SW480 (cell line): ENCODE data around the gene TRIM25.

Experiments used
- DNase-seq: peaks from one replicate; pipeline ENCODE4 v3.0.0-alpha.2; 2016; ENCODE audit warnings: low spot score

TRIM25 gene

GRCh38 chr17:56894859-56895455 is 18.9 kb downstream of the TRIM25 start:
- no peak for DNase-seq

GRCh38 chr17:56893503-56893902 is 20.3 kb downstream of the TRIM25 start:
- DNase-seq = no peak

GRCh38 chr17:56892333-56892732 is 21.5 kb downstream of the TRIM25 start:
- DNase-seq = no peak

GRCh38 chr17:56891751-56892150 is 22.1 kb downstream of the TRIM25 start:
- DNase-seq = no peak

GRCh38 chr17:56890906-56891674 is 22.8 kb downstream of the TRIM25 start:
- DNase-seq = no peak

- DNase-seq = no peak
Measured at GRCh38 chr17:56890390-56890789, 23.5 kb downstream of the TRIM25 start.

- DNase-seq = peak; percentile 57
Measured at GRCh38 chr17:56887552-56888467, 26.0 kb downstream of the TRIM25 start.

- no peak for DNase-seq
Measured at GRCh38 chr17:56887105-56887504, 26.7 kb downstream of the TRIM25 start.

GRCh38 chr17:56886288-56886731 is 27.5 kb downstream of the TRIM25 start:
- DNase-seq = no peak

GRCh38 chr17:56885312-56885657 is 28.6 kb downstream of the TRIM25 start:
- DNase-seq = no peak

GRCh38 chr17:56884483-56885311 is 29.2 kb downstream of the TRIM25 start:
- DNase-seq = no peak

- DNase-seq = no peak
Measured at GRCh38 chr17:56883616-56884015, 30.2 kb downstream of the TRIM25 start.

GRCh38 chr17:56881685-56882295 is 32.1 kb downstream of the TRIM25 start:
- no peak for DNase-seq

- no peak for DNase-seq
Measured at GRCh38 chr17:56880571-56880970, 33.3 kb downstream of the TRIM25 start.

- no peak for DNase-seq
Measured at GRCh38 chr17:56880133-56880532, 33.7 kb downstream of the TRIM25 start.

- DNase-seq = no peak
Measured at GRCh38 chr17:56879280-56879679, 34.6 kb downstream of the TRIM25 start.

GRCh38 chr17:56876766-56877179 is 37.1 kb downstream of the TRIM25 start:
- no peak for DNase-seq

GRCh38 chr17:56870081-56870651 is 43.7 kb downstream of the TRIM25 start:
- no peak for DNase-seq

GRCh38 chr17:56868716-56869115 is 45.1 kb downstream of the TRIM25 start:
- no peak for DNase-seq

GRCh38 chr17:56867948-56868376 is 45.9 kb downstream of the TRIM25 start:
- no peak for DNase-seq

GRCh38 chr17:56866496-56866895 is 47.4 kb downstream of the TRIM25 start:
- no peak for DNase-seq
